Measurements from ENCODE around the gene ARHGAP40. TPM values are rescaled to one million over a fixed set of nuclear protein-coding genes. Genes with fewer than 3 reads are reported as not detected.

ARHGAP40 gene
- polyA plus RNA-seq, 1 donor: not detected

- DNase-seq (ENCODE audit: low read depth): no peak
These were observed 15.6 kb downstream of the ARHGAP40 start for GRCh38 chr20:38617011-38617829.

DNA sequence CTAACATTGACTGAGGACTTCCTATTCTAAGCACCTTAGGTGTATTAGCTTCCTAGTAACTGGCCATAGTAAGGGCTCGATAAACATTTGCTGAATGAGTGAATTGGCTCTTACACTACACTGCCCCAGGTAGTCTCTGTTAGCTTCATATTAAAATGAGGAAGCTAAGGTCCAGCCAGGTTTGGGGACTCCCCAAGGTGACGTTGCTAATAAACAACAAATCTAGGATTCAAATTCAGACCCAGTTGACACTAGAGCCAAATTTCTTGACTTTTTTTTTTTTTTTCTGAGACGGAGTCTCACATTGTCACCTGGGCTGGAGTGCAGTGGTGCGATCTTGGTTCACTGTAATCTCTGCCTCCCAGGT is 16.2 kb downstream of the ARHGAP40 start:
- DNase-seq (ENCODE audit: low read depth): no peak

- no peak for DNase-seq (ENCODE audit: low read depth)
These were observed 18.8 kb downstream of the ARHGAP40 start for GRCh38 chr20:38620441-38620840.

GRCh38 chr20:38623061-38623460 is 21.5 kb downstream of the ARHGAP40 start:
- no peak for DNase-seq (ENCODE audit: low read depth)

- DNase-seq (ENCODE audit: low read depth): no peak
These were observed 22.5 kb downstream of the ARHGAP40 start for GRCh38 chr20:38624084-38624483.

DNA sequence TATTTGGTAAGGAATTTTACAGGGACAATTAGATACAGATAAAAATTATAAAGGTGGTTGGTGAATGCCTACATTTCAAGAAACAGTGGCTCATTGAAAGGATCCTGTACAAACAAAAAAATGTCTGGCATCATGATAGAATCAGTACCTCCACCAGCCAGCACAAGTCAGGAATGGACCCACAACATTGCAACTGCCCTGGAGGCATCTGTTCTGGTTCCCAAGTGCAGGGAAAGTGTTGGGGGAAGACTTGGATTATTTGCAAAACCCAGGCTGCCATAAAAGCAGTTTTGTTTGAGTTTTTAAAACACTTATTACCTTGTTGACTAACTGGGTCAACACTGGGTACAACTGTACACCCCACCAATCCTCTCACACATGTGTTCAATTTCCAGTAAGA is 24.3 kb downstream of the ARHGAP40 start:
- no peak for DNase-seq (ENCODE audit: low read depth)

- no peak for DNase-seq (ENCODE audit: low read depth)
These were observed 25.5 kb downstream of the ARHGAP40 start for GRCh38 chr20:38626921-38627659.

- no peak for DNase-seq (ENCODE audit: low read depth)
These were observed 27.2 kb downstream of the ARHGAP40 start for GRCh38 chr20:38628580-38629470.

GRCh38 chr20:38629979-38630378 is 28.4 kb downstream of the ARHGAP40 start:
- DNase-seq (ENCODE audit: low read depth): no peak

GRCh38 chr20:38630727-38631126 is 29.1 kb downstream of the ARHGAP40 start:
- no peak for DNase-seq (ENCODE audit: low read depth)

GRCh38 chr20:38631155-38632022 is 29.8 kb downstream of the ARHGAP40 start:
- DNase-seq (ENCODE audit: low read depth): no peak

DNA sequence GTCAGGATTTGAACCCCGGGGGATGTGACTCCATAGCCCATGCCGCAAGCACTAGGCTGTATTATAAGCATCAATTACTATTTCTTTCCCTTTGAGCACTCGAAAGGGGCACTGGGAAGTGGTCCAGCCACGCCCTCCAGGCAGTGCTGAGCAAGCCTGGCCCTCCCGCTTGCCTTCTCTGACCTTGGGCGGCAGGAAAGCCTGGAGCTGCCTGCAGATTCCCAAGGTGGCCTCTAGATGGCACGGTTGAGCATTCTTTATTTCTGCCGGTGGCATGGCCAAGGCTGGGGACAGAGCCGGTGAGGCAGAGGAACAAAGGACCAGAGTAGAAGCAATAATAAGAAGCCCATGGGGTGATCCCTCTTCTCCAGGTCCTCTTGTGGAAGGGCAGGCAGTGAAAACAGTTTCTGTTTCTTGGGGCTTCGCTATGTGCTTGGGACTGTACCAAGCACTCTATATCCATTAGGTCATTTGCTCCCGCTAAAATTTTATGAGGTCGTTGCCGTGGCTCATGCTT is 32.0 kb downstream of the ARHGAP40 start:
- no peak for DNase-seq (ENCODE audit: low read depth)

GRCh38 chr20:38635721-38636288 is 34.2 kb downstream of the ARHGAP40 start:
- DNase-seq (ENCODE audit: low read depth): no peak

DNA sequence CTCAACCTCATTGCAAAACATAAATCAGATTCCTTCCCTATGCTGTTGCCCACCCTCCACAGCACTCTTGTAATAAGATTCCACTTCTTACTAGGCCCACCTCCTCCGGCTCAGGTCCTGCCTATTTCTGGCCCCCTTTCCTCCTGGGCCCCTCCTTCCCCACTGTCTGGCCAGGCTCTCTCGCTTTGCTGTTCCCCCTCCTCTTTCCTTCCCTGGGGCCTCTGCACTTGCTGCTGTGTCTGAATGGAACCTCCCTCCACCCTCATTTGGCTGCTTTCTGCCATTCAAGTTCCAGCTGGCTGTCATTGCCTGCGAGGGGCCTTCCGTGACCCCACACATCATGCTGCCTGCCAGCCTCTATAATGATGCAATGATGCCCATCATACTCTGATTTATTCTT is 38.9 kb downstream of the ARHGAP40 start:
- DNase-seq (ENCODE audit: low read depth): no peak

DNA sequence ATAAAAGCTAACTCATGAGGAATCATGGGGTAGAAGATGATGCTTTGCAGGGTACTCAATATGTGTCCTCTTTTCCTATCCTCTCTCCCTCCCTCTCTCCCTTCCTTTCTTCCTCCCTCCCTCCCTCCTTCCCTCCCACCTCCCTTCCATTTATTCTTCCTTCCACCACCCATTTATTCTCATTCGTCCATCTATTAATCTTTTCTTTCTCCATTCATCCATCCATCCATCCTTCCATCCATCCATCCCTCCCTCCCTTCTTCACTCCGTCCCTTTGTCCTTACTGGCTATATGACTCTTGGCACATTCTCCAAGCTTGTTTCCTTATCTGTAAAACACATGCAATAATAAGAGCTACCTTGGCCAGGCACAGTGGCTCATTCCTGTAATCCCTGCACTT is 40.9 kb downstream of the ARHGAP40 start:
- DNase-seq (ENCODE audit: low read depth): no peak

DNA sequence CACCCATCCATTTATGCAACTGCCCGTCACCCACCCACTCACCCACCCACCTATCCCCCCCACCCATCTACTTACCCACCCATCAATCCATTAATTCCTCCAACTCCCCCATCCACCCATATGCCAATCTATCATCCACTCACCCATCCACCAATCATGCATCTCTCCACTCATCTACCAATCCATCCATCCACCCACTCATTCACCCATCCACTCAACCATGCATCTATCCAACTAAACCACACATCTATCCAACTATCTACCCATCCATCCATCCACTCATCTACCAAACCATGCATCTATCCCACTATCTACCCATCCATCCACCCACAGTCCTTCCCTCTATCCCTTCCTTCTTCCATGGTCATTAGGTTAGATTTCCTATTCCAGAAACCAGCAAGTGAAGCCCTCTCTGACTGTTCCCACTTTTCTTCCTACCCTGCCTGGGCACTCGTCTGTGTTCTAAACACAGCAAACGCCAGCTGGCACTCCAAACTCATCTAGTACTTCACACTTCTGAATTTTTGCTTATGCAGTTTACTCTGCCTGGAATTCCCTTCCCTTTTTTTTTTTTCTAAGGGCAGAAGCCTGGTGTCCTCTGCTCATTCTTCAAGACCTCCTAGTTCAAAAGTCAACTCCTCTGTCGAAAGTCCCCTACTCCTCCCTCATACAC is 43.1 kb downstream of the ARHGAP40 start:
- no peak for DNase-seq (ENCODE audit: low read depth)

DNA sequence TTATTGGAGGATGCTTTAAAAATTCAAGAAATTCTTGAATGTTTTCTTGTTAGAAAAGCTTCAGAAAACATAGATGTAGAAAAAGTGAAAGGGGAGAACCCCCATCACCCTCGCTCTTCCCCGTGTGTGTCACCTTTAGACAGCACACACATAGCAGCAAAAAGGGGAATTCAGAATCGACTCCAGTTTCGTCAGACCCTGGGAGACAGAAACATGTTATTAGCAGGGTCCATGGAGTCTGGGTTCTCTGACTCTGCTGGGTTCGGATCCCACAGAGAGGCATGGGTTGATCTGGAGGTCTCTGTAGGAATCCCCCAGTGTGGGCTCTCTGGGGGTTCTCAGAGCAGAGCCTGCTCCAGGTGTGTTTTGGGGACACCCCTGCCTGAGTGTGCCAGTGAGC is 43.7 kb downstream of the ARHGAP40 start:
- DNase-seq (ENCODE audit: low read depth): no peak

- DNase-seq (ENCODE audit: low read depth): no peak
These were observed 44.6 kb downstream of the ARHGAP40 start for GRCh38 chr20:38645980-38646858.

GRCh38 chr20:38649275-38649891 is 47.8 kb downstream of the ARHGAP40 start:
- DNase-seq (ENCODE audit: low read depth): no peak

Data from forelimb muscle (tissue), 1 donor.